WTC11 (cell line): Measurements from ENCODE around the gene VEGFB. TPM values are rescaled to one million over a fixed set of nuclear protein-coding genes. Genes with fewer than 3 reads are reported as not detected.

Source experiments
- ATAC-seq: fragments of 200-7000 bp; cut with Tn5 transposase; 2 replicates; pipeline ENCODE4 v1.10.0; 2021; ENCODE audit warnings: mild to moderate bottlenecking, moderate library complexity
- CTCF ChIA-PET: fragments of 300-600 bp; sonication (Branson Sonifier 250); formaldehyde crosslinking; loops from one replicate; lab custom pipeline; 2021; ENCODE audit warnings: antibody characterized with exemption; lab: Charles Lee
- POLR2A ChIA-PET: fragments of 350-600 bp; sonication (Branson Sonifier 250); formaldehyde crosslinking; loops from one replicate; lab custom pipeline; 2021; ENCODE audit warnings: antibody characterized with exemption; lab: Charles Lee
- DNase-seq: peaks from one replicate; pipeline ENCODE4 v3.0.0; 2021; ENCODE audit warnings: low spot score
- H3K27ac Mint-ChIP-seq: 2 replicates; pipeline ENCODE4 v1.8.0; 2021; ENCODE audit warnings: mixed read lengths
- H3K27me3 Mint-ChIP-seq: 2 replicates; pipeline ENCODE4 v1.8.0; 2021; ENCODE audit warnings: low read depth, mild to moderate bottlenecking, moderate library complexity, mixed read lengths
- H3K36me3 Mint-ChIP-seq: 2 replicates; pipeline ENCODE4 v1.8.0; 2021; ENCODE audit warnings: mixed read lengths
- H3K4me1 Mint-ChIP-seq: 2 replicates; pipeline ENCODE4 v1.8.0; 2022; ENCODE audit warnings: mixed read lengths
- H3K4me3 Mint-ChIP-seq: 2 replicates; pipeline ENCODE4 v1.8.0; 2021; ENCODE audit warnings: mild to moderate bottlenecking, moderate library complexity, mixed read lengths
- H3K9me3 Mint-ChIP-seq: 2 replicates; pipeline ENCODE4 v1.8.0; 2021; ENCODE audit warnings: mixed read lengths
- ATF1 ChIP-seq: sonication (generic); formaldehyde crosslinking; IDR thresholded peaks from 2 replicates; pipeline ENCODE4 v1.8.1; 2023; ENCODE audit warnings: mild to moderate bottlenecking, moderate library complexity, missing genetic modification reagents
- ATF3 ChIP-seq: sonication (generic); formaldehyde crosslinking; conservative IDR thresholded peaks from 2 replicates; pipeline ENCODE4 v1.8.1; 2022; ENCODE audit warnings: mild to moderate bottlenecking, missing genetic modification reagents
- CDX4 ChIP-seq: fragments of 250-450 bp; sonication (Bioruptor Pico); IDR thresholded peaks from 2 replicates; pipeline ENCODE4 v1.9.0; 2021; ENCODE audit warnings: moderate library complexity, mild to moderate bottlenecking, inconsistent platforms, borderline replicate concordance
- E2F1 ChIP-seq: sonication (generic); formaldehyde crosslinking; IDR thresholded peaks from 2 replicates; pipeline ENCODE4 v1.8.0; 2022; ENCODE audit warnings: mild to moderate bottlenecking, missing genetic modification reagents
- E2F5 ChIP-seq: sonication (generic); formaldehyde crosslinking; IDR thresholded peaks from 2 replicates; pipeline ENCODE4 v1.8.1; 2022; ENCODE audit warnings: mild to moderate bottlenecking, moderate library complexity, missing genetic modification reagents
- HMGXB4 ChIP-seq: sonication (generic); formaldehyde crosslinking; IDR thresholded peaks from 2 replicates; pipeline ENCODE4 v1.8.1; 2023; ENCODE audit warnings: mild to moderate bottlenecking, moderate library complexity, missing genetic modification reagents
- MYBL2 ChIP-seq: sonication (generic); formaldehyde crosslinking; IDR thresholded peaks from 2 replicates; pipeline ENCODE4 v1.8.1; 2023; ENCODE audit warnings: mild to moderate bottlenecking, moderate library complexity, missing genetic modification reagents
- NFATC4 ChIP-seq: fragments of 250-450 bp; sonication (Bioruptor Pico); IDR thresholded peaks from 2 replicates; pipeline ENCODE4 v1.9.0; 2021; ENCODE audit warnings: mild to moderate bottlenecking
- NFYB ChIP-seq: sonication (generic); formaldehyde crosslinking; conservative IDR thresholded peaks from 2 replicates; pipeline ENCODE4 v1.8.0; 2022; ENCODE audit warnings: low read depth, missing genetic modification reagents
- PRDM15 ChIP-seq: sonication (generic); formaldehyde crosslinking; IDR thresholded peaks from 2 replicates; pipeline ENCODE4 v1.8.0; 2022; ENCODE audit warnings: missing genetic modification reagents
- RELA ChIP-seq: sonication (generic); formaldehyde crosslinking; IDR thresholded peaks from 2 replicates; pipeline ENCODE4 v1.8.1; 2022; ENCODE audit warnings: missing genetic modification reagents, mild to moderate bottlenecking, borderline replicate concordance
- STAT6 ChIP-seq: sonication (generic); formaldehyde crosslinking; conservative IDR thresholded peaks from 2 replicates; pipeline ENCODE4 v1.8.1; 2023; ENCODE audit warnings: mild to moderate bottlenecking, low read depth, missing genetic modification reagents, moderate library complexity
- ZBTB43 ChIP-seq: sonication (generic); formaldehyde crosslinking; IDR thresholded peaks from 2 replicates; pipeline ENCODE4 v1.8.1; 2023; ENCODE audit warnings: mild to moderate bottlenecking, missing genetic modification reagents
- ZNF263 ChIP-seq: sonication (generic); formaldehyde crosslinking; IDR thresholded peaks from 2 replicates; pipeline ENCODE4 v1.8.1; 2022; ENCODE audit warnings: low read depth, mild to moderate bottlenecking, moderate library complexity, missing genetic modification reagents
- ZNF532 ChIP-seq: fragments of 250-450 bp; sonication (Bioruptor Pico); IDR thresholded peaks from 2 replicates; pipeline ENCODE4 v1.9.0; 2021; ENCODE audit warnings: mild to moderate bottlenecking, borderline replicate concordance
- total RNA-seq: library from RNA; stranded (reverse); gene quantifications from 3 replicates; pipeline ENCODE4 v1.2.3, GENCODE V29; 2021

Gene VEGFB
- total RNA-seq, 1 experiment from 2014 or later: 51.7 TPM

GRCh38 chr11:64222651-64223000 lies 11.8 kb upstream of the VEGFB start:
- ChIA-PET POLR2A (interaction anchor here (0.6 to 0.8 kb wide), 2 partner anchors 8 to 21 kb away, joined by 3 to 5 read pairs; no protein-coding TSS in a partner anchor), CTCF (interaction anchor here (2.1 kb wide), 1 partner anchor 18 kb away, joined by 7 read pairs; no protein-coding TSS in a partner anchor)
- TF ChIP-seq ATF3 (CRISPR knock-in tag) (no peak), RELA (CRISPR knock-in tag) (no peak), ATF1 (CRISPR knock-in tag) (no peak), ZNF263 (CRISPR knock-in tag) (no peak), CDX4 (no peak), ZBTB43 (CRISPR knock-in tag) (no peak), STAT6 (no peak), E2F1 (CRISPR knock-in tag) (no peak), E2F5 (CRISPR knock-in tag) (no peak), NFATC4 (CRISPR knock-in tag) (no peak), PRDM15 (CRISPR knock-in tag) (no peak), HMGXB4 (CRISPR knock-in tag) (no peak), MYBL2 (no peak), NFYB (CRISPR knock-in tag) (no peak), ZNF532 (CRISPR knock-in tag) (no peak)
- ATAC-seq: no peak
- peaks cover 15% of the 10 kb centered on the region for H3K4me1 Mint-ChIP-seq
- H3K36me3 Mint-ChIP-seq: no peaks in the 10 kb centered on the region
- H3K4me3 Mint-ChIP-seq: no peak overlapping the region
- no peak overlapping the region for H3K27ac Mint-ChIP-seq
- no peaks in the 10 kb centered on the region for H3K9me3 Mint-ChIP-seq
- DNase-seq: no peak
- no peaks in the 10 kb centered on the region for H3K27me3 Mint-ChIP-seq
